GM12874 (cell line): ENCODE results near the gene RFX3.

Experiments used
- CTCF ChIP-seq: IDR thresholded peaks from 2 replicates; pipeline ENCODE4 v1.5.1; 2011; ENCODE audit warnings: low read depth, mild to moderate bottlenecking, control low read depth, low read length, moderate library complexity; ENCODE audit not compliant: insufficient read depth

Gene RFX3

GRCh38 chr9:3256571-3257330, 269.1 kb downstream of the RFX3 start:
- TF ChIP-seq CTCF = no peak

GRCh38 chr9:3251309-3251708, 274.5 kb downstream of the RFX3 start:
- TF ChIP-seq CTCF = no peak

GRCh38 chr9:3250741-3251140, 275.1 kb downstream of the RFX3 start:
- no peak for TF ChIP-seq CTCF

- TF ChIP-seq CTCF = no peak
Measured at GRCh38 chr9:3247211-3247610, 278.6 kb downstream of the RFX3 start.

GRCh38 chr9:3246241-3246640, 279.6 kb downstream of the RFX3 start:
- no peak for TF ChIP-seq CTCF

GRCh38 chr9:3244963-3245653, 280.7 kb downstream of the RFX3 start:
- TF ChIP-seq CTCF = no peak

GRCh38 chr9:3243683-3244082, 282.1 kb downstream of the RFX3 start:
- TF ChIP-seq CTCF = no peak
